Measurements from ENCODE around the gene HLA-DPA1.

The HLA-DPA1 gene

DNA sequence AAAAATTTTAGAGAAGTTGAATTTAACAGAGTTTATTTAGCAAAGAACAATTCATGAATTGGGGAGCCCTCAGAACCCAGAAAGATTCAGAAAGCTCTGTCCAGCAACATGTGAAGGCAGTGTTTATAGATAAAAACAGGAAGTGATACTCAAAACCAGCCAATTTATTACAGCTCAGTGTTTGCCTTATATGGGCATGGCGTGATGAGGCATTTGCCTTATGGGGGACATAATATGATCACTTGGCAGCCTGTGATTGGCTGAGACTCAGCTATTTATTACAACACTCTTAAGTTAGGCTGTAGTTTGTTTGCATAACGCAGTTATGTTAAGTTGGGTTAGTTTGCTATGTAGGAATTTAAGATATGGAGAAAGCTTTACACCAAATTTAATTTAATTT, 11.5 kb downstream of the HLA-DPA1 start:
- no peak for DNase-seq

GRCh38 chr6:33057222-33058150, 16.0 kb downstream of the HLA-DPA1 start:
- DNase-seq: no peak

DNA sequence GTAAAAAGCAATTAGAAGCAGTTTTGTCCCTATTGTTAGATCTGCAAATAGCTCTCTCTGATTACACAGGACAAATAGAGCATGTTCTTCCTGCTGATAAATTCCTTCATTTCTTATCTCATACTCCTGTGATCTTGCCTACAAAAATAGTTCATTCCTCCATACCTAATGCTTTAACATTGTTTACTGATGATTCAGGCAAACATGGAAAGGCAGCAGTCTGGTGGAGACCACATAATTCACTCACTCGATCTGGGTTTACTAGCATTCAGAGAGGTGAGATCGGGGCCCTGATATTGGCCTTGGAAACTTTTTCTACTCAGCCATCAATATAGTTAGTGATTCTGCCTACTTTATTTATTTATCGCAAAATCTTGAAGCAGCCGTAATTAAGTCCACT, 20.2 kb downstream of the HLA-DPA1 start:
- no peak for DNase-seq

DNA sequence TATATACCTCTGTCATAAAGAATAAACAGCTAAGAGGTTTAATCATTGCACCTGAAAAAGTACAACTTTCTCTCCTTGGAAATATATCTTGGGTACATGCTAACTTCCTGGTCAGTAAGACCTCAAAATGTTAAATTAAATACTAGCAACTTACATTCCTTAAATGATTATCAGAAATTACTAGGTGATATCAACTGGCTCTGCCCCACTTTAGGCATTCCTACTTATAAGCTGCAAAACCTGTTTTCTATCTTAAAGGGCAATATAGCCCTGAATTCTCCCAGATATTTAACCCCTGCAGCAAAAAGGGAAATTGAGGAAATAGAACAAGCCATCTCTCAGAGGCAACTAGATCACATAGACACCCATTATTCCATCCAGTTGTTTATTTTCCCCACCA, 20.8 kb downstream of the HLA-DPA1 start:
- no peak for DNase-seq

GRCh38 chr6:33050014-33050810, 23.2 kb downstream of the HLA-DPA1 start:
- DNase-seq: no peak

- DNase-seq: no peak
Observed at GRCh38 chr6:33049323-33050013, 24.0 kb downstream of the HLA-DPA1 start.

DNA sequence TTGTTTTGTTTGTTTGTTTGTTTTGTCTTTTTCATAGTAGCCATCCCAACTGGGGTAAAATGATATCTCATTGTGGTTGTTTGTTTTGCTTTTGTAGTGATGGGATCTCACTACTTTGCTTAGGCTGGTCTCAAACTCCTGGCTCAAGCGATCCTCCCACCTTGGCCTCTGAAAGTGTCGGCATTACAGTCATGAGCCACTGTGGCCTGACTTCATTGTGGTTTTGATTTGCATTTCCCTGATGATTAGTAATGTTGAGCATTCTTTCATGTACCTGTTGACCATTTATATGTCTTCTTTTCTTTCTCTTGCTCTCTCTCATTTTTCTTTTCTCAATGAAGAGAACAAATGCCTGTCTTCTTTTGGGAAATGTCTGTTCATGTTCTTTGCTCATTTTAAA, 33.3 kb downstream of the HLA-DPA1 start:
- DNase-seq: no peak

- DNase-seq: no peak
Observed at GRCh38 chr6:33036535-33036934, 36.9 kb downstream of the HLA-DPA1 start.

GRCh38 chr6:33034554-33034953, 38.9 kb downstream of the HLA-DPA1 start:
- no peak for DNase-seq

- no peak for DNase-seq
Observed at GRCh38 chr6:33030245-33030644, 43.2 kb downstream of the HLA-DPA1 start.

DNA sequence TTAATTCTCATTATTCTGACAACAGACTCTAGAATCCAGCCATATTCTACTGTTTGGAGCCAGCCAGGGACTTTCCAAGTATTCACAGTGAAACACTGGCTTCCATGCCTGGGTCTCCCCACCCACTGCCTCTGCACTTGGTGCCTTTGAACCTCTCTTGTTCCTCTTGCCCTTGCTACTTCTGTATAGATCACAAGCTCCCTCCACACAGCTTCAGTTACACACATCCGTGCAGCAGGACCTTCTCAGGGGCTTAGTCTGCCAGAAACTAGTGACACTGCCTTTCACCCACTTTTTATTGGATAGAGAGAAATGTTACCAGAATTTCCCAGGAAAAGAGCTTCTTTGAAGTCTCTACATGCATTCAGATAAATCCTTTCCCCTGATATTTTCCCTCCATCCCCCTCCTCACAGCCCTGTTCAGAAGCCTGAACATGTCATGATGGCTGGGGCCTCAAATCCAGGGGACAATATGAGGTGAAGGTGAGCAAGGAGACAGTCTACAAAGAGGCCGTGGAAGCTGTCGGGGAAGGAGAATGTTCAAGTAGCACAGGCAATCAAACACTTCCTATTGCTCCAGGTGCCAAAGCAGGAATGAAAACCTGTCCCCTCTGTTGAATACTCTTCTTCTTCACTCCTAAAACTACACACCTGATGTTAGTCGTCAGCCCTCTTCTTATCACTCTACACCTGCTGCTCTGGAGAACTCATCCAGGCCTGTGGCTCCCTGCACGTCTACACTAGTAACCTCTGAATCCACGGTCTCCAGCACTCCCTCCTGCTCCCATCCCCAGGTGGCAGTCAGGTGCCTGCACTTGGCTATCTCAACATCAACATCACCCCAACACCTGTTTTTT, 43.9 kb downstream of the HLA-DPA1 start:
- DNase-seq: no peak

- no peak for DNase-seq
Observed at GRCh38 chr6:33028220-33028849, 45.1 kb downstream of the HLA-DPA1 start.

DNA sequence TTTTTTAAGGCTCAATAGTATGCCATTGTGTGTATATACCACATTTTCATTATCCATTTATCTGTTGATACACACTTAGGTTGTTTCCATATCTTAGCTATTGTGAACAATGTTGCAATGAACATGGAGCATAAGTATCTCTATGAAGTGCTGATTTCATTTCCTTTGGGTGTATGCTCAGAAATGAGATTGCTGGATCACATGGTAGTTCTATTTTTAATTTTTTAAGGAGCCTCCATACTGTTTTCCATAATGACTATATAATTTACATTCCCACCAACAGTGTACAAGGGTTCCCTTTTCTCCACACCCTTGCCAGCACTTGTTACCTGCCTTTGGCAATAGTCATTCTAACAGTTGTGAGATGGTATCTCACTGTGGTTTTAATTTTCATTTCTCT, 48.9 kb downstream of the HLA-DPA1 start:
- peak; percentile 25 for DNase-seq

GRCh38 chr6:33023536-33023935, 49.9 kb downstream of the HLA-DPA1 start:
- no peak for DNase-seq

DNA sequence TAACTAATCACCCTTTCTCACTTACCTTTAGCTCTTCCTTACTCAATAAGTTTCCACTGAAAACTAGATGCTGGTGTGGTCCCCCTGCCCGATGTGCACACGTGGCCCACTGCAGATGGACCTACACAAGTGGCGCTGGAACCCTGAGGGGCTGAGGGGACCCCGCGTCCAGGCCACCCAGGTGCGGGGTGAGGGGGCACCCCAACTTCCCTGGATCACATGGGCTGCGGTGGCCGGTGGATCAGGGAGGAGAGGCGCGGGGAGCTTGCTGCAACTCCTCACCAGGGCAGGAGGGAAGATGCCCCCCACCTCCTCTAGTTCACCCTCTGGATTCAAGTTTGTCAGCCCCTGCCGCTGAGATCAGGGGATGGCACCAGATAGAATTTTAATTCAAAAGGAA, 51.5 kb downstream of the HLA-DPA1 start:
- no peak for DNase-seq

GRCh38 chr6:33019372-33019771, 54.1 kb downstream of the HLA-DPA1 start:
- no peak for DNase-seq

DNA sequence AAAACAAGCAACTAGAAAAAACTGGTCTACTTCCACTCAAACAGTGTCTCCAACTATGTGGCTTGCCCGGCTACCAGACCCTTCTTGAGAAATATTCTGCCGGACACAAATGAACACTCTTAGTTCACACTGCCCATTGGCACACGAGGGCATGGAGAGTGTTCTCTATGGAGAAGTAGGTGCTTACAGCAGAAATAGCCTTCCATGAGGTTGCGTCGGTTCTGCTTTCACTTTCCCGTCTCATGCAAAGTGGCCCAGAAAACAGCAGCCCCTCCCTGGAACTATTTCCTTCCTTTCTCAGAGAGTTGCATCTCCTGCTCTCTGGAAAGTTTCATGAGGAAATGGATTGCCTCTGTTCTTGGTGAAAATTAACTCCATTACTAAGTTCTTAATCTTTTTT, 54.5 kb downstream of the HLA-DPA1 start:
- DNase-seq: no peak

DNA sequence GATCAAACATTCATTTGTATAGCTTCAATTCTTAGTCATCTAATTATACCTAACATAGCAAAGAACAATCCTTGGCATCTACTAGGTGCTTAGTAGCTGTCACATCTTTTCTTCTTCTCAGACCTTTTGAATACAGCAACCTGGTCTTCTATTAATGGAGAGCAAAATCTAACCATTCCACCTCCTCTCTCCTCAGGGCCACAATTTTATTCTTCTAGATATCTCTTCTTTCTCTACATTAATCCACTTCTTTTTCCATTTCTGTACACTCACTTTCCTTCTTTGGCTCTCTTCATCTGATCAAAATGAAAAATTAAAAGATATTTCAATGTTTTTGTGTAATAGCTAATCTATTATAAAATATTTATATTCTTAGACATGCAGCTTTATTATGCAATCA, 55.0 kb downstream of the HLA-DPA1 start:
- no peak for DNase-seq

- DNase-seq: no peak
Observed at GRCh38 chr6:33017694-33018353, 55.6 kb downstream of the HLA-DPA1 start.

DNA sequence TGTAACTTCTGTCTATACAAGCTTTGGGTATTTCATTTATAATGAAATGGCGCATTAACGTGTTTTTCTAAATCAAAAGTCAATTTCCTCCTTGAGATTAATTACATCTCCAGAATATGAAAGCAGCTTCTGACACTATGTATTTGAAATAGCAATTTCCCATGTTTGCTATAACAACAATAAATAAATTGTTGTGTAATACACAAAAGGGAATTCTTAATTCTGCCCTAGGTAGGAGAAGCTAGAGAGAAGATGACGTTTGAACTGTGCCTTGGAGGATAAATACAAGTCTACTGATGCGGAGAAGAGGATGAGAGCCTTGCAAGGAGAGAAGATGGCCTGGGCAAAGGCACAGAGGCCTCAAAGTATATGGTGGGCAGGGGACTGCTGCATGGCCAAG, 56.4 kb downstream of the HLA-DPA1 start:
- DNase-seq: no peak

- DNase-seq: no peak
Observed at GRCh38 chr6:33015798-33016197, 57.7 kb downstream of the HLA-DPA1 start.

Measured in NCI-H526 treated with DMSO at 0.1 percent for 48 hours (cell line).